Neutrophil (primary cell): Measurements from ENCODE around the gene WTAP.
"Not testable (repeated sequence)": the region's sequence is repeated elsewhere in the genome, so short reads cannot be mapped to it uniquely, and the experiment has no call there.

ENCODE experiments used
- H3K27ac ChIP-seq: fragments of 200-600 bp; sonication (generic); 2 replicates; pipeline ENCODE4 v1.5.1; 2016; ENCODE audit warnings: mild to moderate bottlenecking, moderate library complexity
- H3K27me3 ChIP-seq: fragments of 200-600 bp; sonication (generic); 2 replicates; pipeline ENCODE4 v1.6.0; 2016; ENCODE audit warnings: mild to moderate bottlenecking
- H3K36me3 ChIP-seq: fragments of 200-600 bp; sonication (generic); 2 replicates; pipeline ENCODE4 v1.5.1; 2017
- H3K4me1 ChIP-seq, 2 experiments: fragments of 200-600 bp in 1 of 2; sonication (generic) in 1 of 2; 1 replicate in 1 of 2; 2 replicates in 1 of 2; pipeline versions ENCODE4 v1.5.1 to v1.6.1; 2013 to 2016; ENCODE audit warnings: low read depth in 1 of 2, low read length in 1 of 2, mild to moderate bottlenecking in 1 of 2, moderate library complexity in 1 of 2; ENCODE audit not compliant: control insufficient read depth in 1 of 2, insufficient read depth in 1 of 2
- H3K4me3 ChIP-seq, 2 experiments: fragments of 200-600 bp in 1 of 2; sonication (generic) in 1 of 2; 1 replicate in 1 of 2; 2 replicates in 1 of 2; pipeline ENCODE4 v1.5.1; 2013 to 2016; ENCODE audit warnings: low read depth in 1 of 2, low read length in 1 of 2, mild to moderate bottlenecking in 1 of 2, moderate library complexity in 1 of 2
- H3K9me3 ChIP-seq: fragments of 200-600 bp; sonication (generic); 2 replicates; pipeline ENCODE4 v1.5.1; 2016
- TF ChIP-seq, protein P1 (sequence below): fragments of 200-600 bp; sonication (generic); IDR thresholded peaks from 2 replicates; pipeline ENCODE4 v1.5.1; 2016; ENCODE audit warnings: antibody characterized with exemption

WTAP gene

DNA sequence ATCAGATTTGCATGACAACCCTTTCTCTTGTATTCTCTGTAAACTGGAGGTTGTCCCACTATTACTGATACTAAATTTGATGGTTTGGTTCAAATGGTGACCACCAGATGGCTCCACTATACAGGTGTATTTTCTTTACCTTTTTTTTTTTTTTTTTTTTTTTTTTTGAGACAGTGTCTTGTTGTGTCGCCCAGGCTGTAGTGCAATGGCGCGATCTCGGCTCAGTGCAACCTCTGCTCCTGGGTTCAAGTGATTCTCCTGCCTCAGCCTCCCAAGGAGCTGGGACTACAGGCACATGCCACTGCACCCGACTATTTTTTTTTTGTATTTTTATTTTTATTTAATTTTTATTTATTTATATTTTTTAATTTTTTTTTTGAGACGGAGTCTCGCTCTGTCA lies 6.6 kb upstream of the WTAP start:
- Histone ChIP-seq H3K9me3 (no peaks in the 10 kb centered on the region), H3K27ac (no peak overlapping the region), H3K36me3 (no peaks in the 10 kb centered on the region), H3K27me3 (no peaks in the 10 kb centered on the region), H3K4me1 (peaks cover 22 to 29% of the 10 kb centered on the region in 2 experiments), H3K4me3 (no peak overlapping the region)
- TF ChIP-seq, protein P1, sequence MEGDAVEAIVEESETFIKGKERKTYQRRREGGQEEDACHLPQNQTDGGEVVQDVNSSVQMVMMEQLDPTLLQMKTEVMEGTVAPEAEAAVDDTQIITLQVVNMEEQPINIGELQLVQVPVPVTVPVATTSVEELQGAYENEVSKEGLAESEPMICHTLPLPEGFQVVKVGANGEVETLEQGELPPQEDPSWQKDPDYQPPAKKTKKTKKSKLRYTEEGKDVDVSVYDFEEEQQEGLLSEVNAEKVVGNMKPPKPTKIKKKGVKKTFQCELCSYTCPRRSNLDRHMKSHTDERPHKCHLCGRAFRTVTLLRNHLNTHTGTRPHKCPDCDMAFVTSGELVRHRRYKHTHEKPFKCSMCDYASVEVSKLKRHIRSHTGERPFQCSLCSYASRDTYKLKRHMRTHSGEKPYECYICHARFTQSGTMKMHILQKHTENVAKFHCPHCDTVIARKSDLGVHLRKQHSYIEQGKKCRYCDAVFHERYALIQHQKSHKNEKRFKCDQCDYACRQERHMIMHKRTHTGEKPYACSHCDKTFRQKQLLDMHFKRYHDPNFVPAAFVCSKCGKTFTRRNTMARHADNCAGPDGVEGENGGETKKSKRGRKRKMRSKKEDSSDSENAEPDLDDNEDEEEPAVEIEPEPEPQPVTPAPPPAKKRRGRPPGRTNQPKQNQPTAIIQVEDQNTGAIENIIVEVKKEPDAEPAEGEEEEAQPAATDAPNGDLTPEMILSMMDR = no peak

DNA sequence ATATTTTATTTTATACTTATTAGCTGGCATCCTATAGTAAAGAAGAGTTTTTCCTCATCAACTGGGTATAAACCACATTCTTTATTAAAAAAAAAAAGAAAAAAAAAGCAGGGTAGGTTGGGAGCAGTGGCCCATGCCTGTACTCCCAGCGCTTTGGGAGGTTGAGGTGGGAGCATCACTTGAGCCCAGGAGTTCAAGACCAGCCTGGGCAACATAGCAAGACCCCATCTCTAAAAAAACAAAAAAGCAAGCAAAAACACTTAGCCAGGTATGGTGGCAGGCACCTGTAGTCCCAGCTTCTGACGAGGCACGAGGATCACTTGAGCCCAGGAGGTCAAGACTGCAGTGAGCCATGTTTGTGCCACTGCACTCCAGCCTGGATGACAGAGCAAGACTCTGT lies 5.3 kb upstream of the WTAP start:
- peaks cover 19 to 26% of the 10 kb centered on the region in 2 experiments for H3K4me1 ChIP-seq
- not testable (repeated sequence) for H3K9me3 ChIP-seq, H3K36me3 ChIP-seq, H3K4me3 ChIP-seq, H3K27ac ChIP-seq, H3K27me3 ChIP-seq

DNA sequence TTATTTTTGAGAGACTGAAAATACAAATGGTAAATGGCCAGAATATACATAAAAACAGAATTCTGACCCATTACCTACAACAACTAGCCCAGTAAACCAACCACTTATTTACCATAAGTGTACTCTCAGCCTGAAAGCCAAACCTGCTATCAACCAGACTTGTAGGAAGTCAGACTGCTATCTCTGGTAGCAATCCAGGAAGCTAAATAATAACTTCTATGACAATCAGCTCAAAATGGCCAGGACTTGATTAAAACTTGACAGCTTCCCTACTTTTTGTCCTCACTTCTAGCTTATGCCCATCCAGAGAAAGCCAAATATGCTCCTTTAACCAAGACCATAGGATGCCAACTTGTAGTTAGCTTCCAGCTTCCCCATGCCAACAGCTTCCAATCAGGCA lies 4.7 kb upstream of the WTAP start:
- H3K36me3 ChIP-seq = no peaks in the 10 kb centered on the region
- H3K27me3 ChIP-seq = no peaks in the 10 kb centered on the region
- H3K4me1 ChIP-seq = peaks cover 17 to 20% of the 10 kb centered on the region in 2 experiments
- no peaks in the 10 kb centered on the region for H3K9me3 ChIP-seq
- TF ChIP-seq, protein P1 = no peak
- no peak overlapping the region for H3K4me3 ChIP-seq
- no peak overlapping the region for H3K27ac ChIP-seq

DNA sequence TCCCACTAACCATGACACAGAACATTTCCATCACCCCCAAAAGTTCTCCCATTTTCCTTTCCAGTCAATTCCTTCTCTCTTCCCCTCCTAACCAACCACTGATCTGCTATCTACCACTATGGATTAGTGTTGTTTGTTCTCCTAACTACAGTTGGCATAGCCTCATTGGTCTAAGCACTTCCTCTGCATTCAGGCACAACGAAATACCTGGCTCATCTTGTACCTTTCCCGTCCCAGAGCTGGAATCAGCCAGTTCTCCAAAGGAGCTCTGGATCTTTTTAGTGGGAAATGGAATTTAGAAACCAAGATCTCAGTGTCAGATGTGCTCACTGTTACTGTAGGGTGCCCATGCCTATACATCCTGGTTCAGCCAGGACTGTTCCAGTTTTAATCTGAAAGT lies 4.0 kb upstream of the WTAP start:
- no peaks in the 10 kb centered on the region for H3K9me3 ChIP-seq
- peaks cover 17 to 24% of the 10 kb centered on the region in 2 experiments for H3K4me1 ChIP-seq
- no peaks in the 10 kb centered on the region for H3K36me3 ChIP-seq
- H3K27me3 ChIP-seq = no peaks in the 10 kb centered on the region
- no peak overlapping the region for H3K27ac ChIP-seq
- H3K4me3 ChIP-seq = no peak overlapping the region
- TF ChIP-seq, protein P1 = no peak

DNA sequence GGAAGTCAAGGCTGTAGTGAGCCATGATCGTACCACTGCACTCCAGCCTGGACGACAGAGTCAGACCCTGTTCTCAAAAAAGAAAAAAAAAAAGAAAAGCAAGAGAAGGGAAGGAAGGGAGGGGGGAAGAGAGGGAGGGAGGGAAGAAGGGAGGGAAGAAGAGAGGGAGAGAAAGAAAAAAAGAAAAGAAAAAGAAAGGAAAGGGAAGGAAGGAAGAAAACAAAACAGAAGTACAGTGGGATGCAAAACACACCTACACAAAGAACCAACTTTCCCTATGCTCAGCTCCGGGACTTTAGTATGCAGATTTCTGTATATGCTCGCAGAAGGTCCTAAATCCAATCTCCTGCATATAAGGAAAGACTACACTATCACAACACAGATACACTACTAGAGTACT lies 2.5 kb upstream of the WTAP start:
- Histone ChIP-seq H3K4me3 (no peak overlapping the region), H3K27ac (no peak overlapping the region), H3K4me1 (peaks cover 32 to 39% of the 10 kb centered on the region in 2 experiments), H3K9me3 (no peaks in the 10 kb centered on the region), H3K27me3 (no peaks in the 10 kb centered on the region), H3K36me3 (no peaks in the 10 kb centered on the region)
- TF ChIP-seq, protein P1 = no peak

DNA sequence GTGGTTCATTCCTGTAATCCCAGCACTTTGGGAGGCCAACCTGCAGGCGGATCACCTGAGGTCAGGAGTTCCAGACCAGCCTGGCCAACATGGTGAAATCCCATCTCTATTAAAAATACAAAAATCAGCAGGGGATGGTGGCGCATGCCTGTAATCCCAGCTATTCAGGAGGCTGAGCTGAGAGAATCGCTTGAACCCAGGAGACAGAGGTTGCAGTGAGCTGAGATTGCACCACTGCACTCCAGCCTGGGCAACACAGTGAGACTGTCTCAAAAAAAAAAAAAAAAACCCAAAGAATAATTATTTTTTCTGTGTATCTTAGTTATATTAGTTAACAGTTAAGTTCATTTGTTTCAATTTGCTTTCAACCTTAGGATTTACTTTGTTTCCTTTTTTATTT lies 2.1 kb upstream of the WTAP start:
- H3K4me3 ChIP-seq, H3K36me3 ChIP-seq, H3K27me3 ChIP-seq, H3K9me3 ChIP-seq: not testable (repeated sequence)
- H3K4me1 ChIP-seq = peaks cover 36 to 43% of the 10 kb centered on the region in 2 experiments
- H3K27ac ChIP-seq = peak overlapping the region; percentile 98
